CD14-positive monocyte (primary cell): ENCODE measurements around the gene BPHL. TPM values are rescaled to one million over a fixed set of nuclear protein-coding genes. Genes with fewer than 3 reads are reported as not detected.

ENCODE experiments used
- DNase-seq, 3 donors: peaks; one replicate each; pipeline ENCODE4 v3.0.0-alpha.2; 2011 to 2022
- H2AFZ ChIP-seq: 2 replicates; pipeline ENCODE4 v1.6.0; 2012; ENCODE audit warnings: mild to moderate bottlenecking, low read depth, low read length, inconsistent platforms; ENCODE audit not compliant: insufficient read depth, poor library complexity, severe bottlenecking
- H3K27ac ChIP-seq, 2 donors: 1 replicate in 1 of 2; 2 replicates in 1 of 2; pipeline ENCODE4 v1.5.1; 2012 to 2013; ENCODE audit warnings: low read length in 2 of 2, control low read depth in 1 of 2, inconsistent platforms in 1 of 2, low read depth in 1 of 2, mild to moderate bottlenecking in 1 of 2
- H3K27me3 ChIP-seq, 2 donors: one replicate each; pipeline versions ENCODE4 v1.6.0 to v1.6.1; 2011 to 2013; ENCODE audit warnings: low read length in 2 of 2; ENCODE audit not compliant: control insufficient read depth in 2 of 2, insufficient read depth in 2 of 2
- H3K36me3 ChIP-seq, 2 donors: replicated peaks in 1 of 2; 1 replicate in 1 of 2; 2 replicates in 1 of 2; pipeline versions ENCODE4 v1.5.1 to v1.6.1; 2012 to 2013; ENCODE audit warnings: low read length in 2 of 2, control low read depth in 1 of 2, inconsistent platforms in 1 of 2, mild to moderate bottlenecking in 1 of 2; ENCODE audit not compliant: insufficient read depth in 2 of 2, control insufficient read depth in 1 of 2
- H3K4me1 ChIP-seq, 2 donors: 1 replicate in 1 of 2; 2 replicates in 1 of 2; pipeline versions ENCODE4 v1.5.1 to v1.6.1; 2012 to 2013; ENCODE audit warnings: low read length in 2 of 2, control low read depth in 1 of 2, inconsistent platforms in 1 of 2, mild to moderate bottlenecking in 1 of 2, moderate library complexity in 1 of 2; ENCODE audit not compliant: insufficient read depth in 2 of 2, control insufficient read depth in 1 of 2
- H3K4me2 ChIP-seq: replicated peaks from 2 replicates; pipeline ENCODE3; 2012; ENCODE audit warnings: low read length, moderate library complexity, mild to moderate bottlenecking; ENCODE audit not compliant: poor library complexity, severe bottlenecking; ENCODE audit errors: extremely low read depth
- H3K4me3 ChIP-seq, 3 experiments: fragments of 200-600 bp in 1 of 3; sonication (generic) in 1 of 3; replicated peaks in 1 of 3; 1 replicate in 2 of 3; 2 replicates in 1 of 3; pipeline ENCODE4 v1.5.1; 2011 to 2013; ENCODE audit warnings: low read length in 3 of 3, mild to moderate bottlenecking in 3 of 3, control low read depth in 2 of 3, low read depth in 2 of 3, inconsistent platforms in 1 of 3, moderate library complexity in 1 of 3
- H3K79me2 ChIP-seq: 2 replicates; pipeline ENCODE4 v1.6.0; 2012; ENCODE audit warnings: mild to moderate bottlenecking, control low read depth, inconsistent platforms, low read length, moderate library complexity; ENCODE audit not compliant: insufficient read depth
- H3K9ac ChIP-seq: 2 replicates; pipeline ENCODE4 v1.6.0; 2017; ENCODE audit warnings: low read length, mild to moderate bottlenecking; ENCODE audit not compliant: insufficient read depth, poor library complexity, severe bottlenecking
- H3K9me3 ChIP-seq, 2 donors: replicated peaks in 1 of 2; 1 replicate in 1 of 2; 2 replicates in 1 of 2; pipeline versions ENCODE4 v1.5.1 to v1.6.1; 2012 to 2013; ENCODE audit warnings: low read length in 2 of 2, control low read depth in 1 of 2; ENCODE audit not compliant: control insufficient read depth in 1 of 2, insufficient read depth in 1 of 2
- H4K20me1 ChIP-seq: 2 replicates; pipeline ENCODE4 v1.6.0; 2012; ENCODE audit warnings: mild to moderate bottlenecking, low read length, control low read depth, moderate library complexity; ENCODE audit not compliant: insufficient read depth
- H3K27ac Mint-ChIP-seq, 7 donors: one replicate each; pipeline ENCODE4 v1.8.0; 2020; ENCODE audit warnings: mild to moderate bottlenecking in 7 of 7, mixed read lengths in 7 of 7, moderate library complexity in 6 of 7, inconsistent platforms in 2 of 7
- H3K27me3 Mint-ChIP-seq, 3 donors: one replicate each; pipeline ENCODE4 v1.8.0; 2021 to 2022; ENCODE audit warnings: low read depth in 3 of 3, mild to moderate bottlenecking in 3 of 3, mixed read lengths in 3 of 3, moderate library complexity in 3 of 3, inconsistent platforms in 1 of 3
- H3K36me3 Mint-ChIP-seq, 2 donors: one replicate each; pipeline ENCODE4 v1.8.0; 2020; ENCODE audit warnings: mixed read lengths in 2 of 2, inconsistent platforms in 1 of 2, mild to moderate bottlenecking in 1 of 2
- H3K4me1 Mint-ChIP-seq: one replicate; pipeline ENCODE4 v1.8.0; 2020; ENCODE audit warnings: mild to moderate bottlenecking, mixed read lengths
- H3K4me3 Mint-ChIP-seq, 2 donors: one replicate each; pipeline ENCODE4 v1.8.0; 2020; ENCODE audit warnings: mild to moderate bottlenecking in 2 of 2, mixed read lengths in 2 of 2, moderate library complexity in 1 of 2
- H3K9me3 Mint-ChIP-seq, 7 donors: one replicate each; pipeline ENCODE4 v1.8.0; 2020 to 2022; ENCODE audit warnings: mixed read lengths in 7 of 7, mild to moderate bottlenecking in 6 of 7, moderate library complexity in 6 of 7, inconsistent platforms in 2 of 7
- CTCF ChIP-seq: fragments of 200-600 bp; IDR thresholded peaks from one replicate; pipeline ENCODE4 v1.8.0; 2022; ENCODE audit warnings: antibody characterized with exemption, mild to moderate bottlenecking
- WGBS: methylation state at CpG from one replicate; pipeline ENCODE4 v1.1.5; 2013; ENCODE audit warnings: missing lambda C conversion rate; ENCODE audit not compliant: insufficient coverage; 5-methylcytosine and 5-hydroxymethylcytosine counted together
- intact Hi-C, 2 donors: fragments of 100-400 bp; cut with micrococcal nuclease; formaldehyde crosslinking; loops; one replicate each; pipeline versions ENCODE4 v1.15.0 to v1.15.1; 2023
- polyA plus RNA-seq, 3 donors: library from polyadenylated mRNA; depleted of rRNA in 1 of 3; unstranded in 2 of 3; stranded (reverse) in 1 of 3; fragments of 300-500 nt in 2 of 3; fragments of >200 nt in 1 of 3; fragmentation: Illumina TruSeq in 2 of 3; gene quantifications; 1 replicate in 2 of 3; 2 replicates in 1 of 3; pipeline ENCODE4 v1.2.3, GENCODE V29; 2012 to 2021

The BPHL gene
- polyA plus RNA-seq, 3 donors = 4.6 to 7.8 (median 5.9) TPM

- H3K27me3 Mint-ChIP-seq = no peaks in the 10 kb centered on the region
- no CpG with 5 or more reads among the region's 4 CpGs for WGBS
- peaks cover 50 to 58% of the 10 kb centered on the region in 2 donors for H3K36me3 Mint-ChIP-seq
- intact Hi-C loops = no loop called here
- H3K4me1 ChIP-seq = no peaks in the 10 kb centered on the region
- H3K27ac Mint-ChIP-seq = peak overlapping the region in 5 of 7 donors; percentile 2 to 77 (median 33)
- H3K9ac ChIP-seq = no peak overlapping the region
- peaks cover 41% of the 10 kb centered on the region for H4K20me1 ChIP-seq
- H3K9me3 Mint-ChIP-seq = no peaks in the 10 kb centered on the region
- no peak overlapping the region for H3K4me3 ChIP-seq
- H3K27me3 ChIP-seq = no peaks in the 10 kb centered on the region
- H3K27ac ChIP-seq = peak overlapping the region in 1 of 2 donors; percentile 43
- H3K9me3 ChIP-seq = no peaks in the 10 kb centered on the region
- no peaks in the 10 kb centered on the region for H3K79me2 ChIP-seq
- TF ChIP-seq CTCF = no peak
- H3K36me3 ChIP-seq = peaks cover 58 to 66% of the 10 kb centered on the region in 2 donors
- no peak overlapping the region for H3K4me2 ChIP-seq
- no peak overlapping the region for H3K4me3 Mint-ChIP-seq
- DNase-seq = no peak
- no peaks in the 10 kb centered on the region for H3K4me1 Mint-ChIP-seq
- H2AFZ ChIP-seq = no peak overlapping the region
Measured at GRCh38 chr6:3090013-3090412, 28.5 kb upstream of the BPHL start.

- 86% methylated on average over 1 of the region's 2 CpGs for WGBS
- Histone ChIP-seq H2AFZ (no peak overlapping the region), H3K36me3 (peaks cover 46 to 61% of the 10 kb centered on the region in 2 donors), H3K79me2 (no peaks in the 10 kb centered on the region), H3K27ac (no peak overlapping the region), H3K9ac (no peak overlapping the region), H3K27me3 (no peaks in the 10 kb centered on the region), H4K20me1 (peaks cover 19% of the 10 kb centered on the region), H3K4me1 (no peaks in the 10 kb centered on the region), H3K4me2 (no peak overlapping the region), H3K4me3 (no peak overlapping the region), H3K9me3 (no peaks in the 10 kb centered on the region)
- Mint-ChIP-seq H3K36me3 (peaks cover 34 to 54% of the 10 kb centered on the region in 2 donors), H3K4me1 (no peaks in the 10 kb centered on the region), H3K27ac (peak overlapping the region; percentile 23 to 88 (median 49)), H3K27me3 (no peaks in the 10 kb centered on the region), H3K4me3 (no peak overlapping the region), H3K9me3 (no peaks in the 10 kb centered on the region)
- no peak for TF ChIP-seq CTCF
- DNase-seq = no peak
- intact Hi-C loops = no loop called here
Measured at GRCh38 chr6:3094815-3095214, 23.7 kb upstream of the BPHL start.
